OCI-LY7 (cell line): ENCODE measurements around the gene B3GALT6. TPM values are rescaled to one million over a fixed set of nuclear protein-coding genes. Genes with fewer than 3 reads are reported as not detected.

Source experiments
- BruUV-seq: library from RNA; stranded (reverse); fragments of 400-500 nt; replicated peaks from 2 replicates; lab custom pipeline; 2021; lab: Mats Ljungman, UMichigan
- CTCF ChIA-PET: fragments of 300-600 bp; sonication (Branson Sonifier 250); formaldehyde crosslinking; loops from one replicate; lab custom pipeline; 2022; ENCODE audit warnings: antibody characterized with exemption; ENCODE audit not compliant: unreplicated experiment; lab: Charles Lee
- POLR2A ChIA-PET: fragments of 300-600 bp; sonication (Branson Sonifier 250); formaldehyde crosslinking; loops from one replicate; lab custom pipeline; 2022; ENCODE audit warnings: antibody characterized with exemption; lab: Charles Lee
- DNase-seq: peaks from one replicate; pipeline ENCODE4 v3.0.0-alpha.2; 2015; ENCODE audit warnings: low spot score
- H2AFZ ChIP-seq: fragments of 200-600 bp; sonication (generic), shearing (Covaris generic); 2 replicates; pipeline ENCODE4 v1.6.1; 2014; ENCODE audit warnings: mild to moderate bottlenecking, antibody characterized with exemption, low read length, moderate library complexity
- H3K27ac ChIP-seq: fragments of 200-600 bp; sonication (generic); 2 replicates; pipeline ENCODE4 v1.5.1; 2014; ENCODE audit warnings: mixed run types, low read depth, mild to moderate bottlenecking, moderate library complexity, low read length, inconsistent platforms; ENCODE audit not compliant: poor library complexity, severe bottlenecking
- H3K36me3 ChIP-seq: fragments of 200-600 bp; sonication (generic); 2 replicates; pipeline ENCODE4 v1.6.1; 2014; ENCODE audit warnings: mild to moderate bottlenecking, antibody characterized with exemption, low read length, moderate library complexity, mixed read lengths; ENCODE audit not compliant: insufficient read depth
- H3K4me1 ChIP-seq: fragments of 200-600 bp; sonication (generic); 2 replicates; pipeline ENCODE4 v1.5.1; 2014; ENCODE audit warnings: mild to moderate bottlenecking, low read length; ENCODE audit not compliant: insufficient read depth, poor library complexity, severe bottlenecking
- H3K4me2 ChIP-seq: fragments of 200-600 bp; sonication (generic); 2 replicates; pipeline ENCODE4 v1.6.1; 2014; ENCODE audit warnings: mild to moderate bottlenecking, low read length
- H3K4me3 ChIP-seq: fragments of 200-600 bp; sonication (generic); 2 replicates; pipeline ENCODE4 v1.5.1; 2014; ENCODE audit warnings: mild to moderate bottlenecking, low read depth, low read length; ENCODE audit not compliant: poor library complexity, severe bottlenecking
- H3K79me2 ChIP-seq: fragments of 200-600 bp; sonication (generic); 2 replicates; pipeline ENCODE4 v1.6.1; 2016; ENCODE audit warnings: low read depth, mild to moderate bottlenecking, low read length, moderate library complexity, mixed read lengths; ENCODE audit not compliant: insufficient read depth
- H3K9me2 ChIP-seq: fragments of 200-600 bp; sonication (generic); 2 replicates; pipeline ENCODE4 v1.6.1; 2016; ENCODE audit warnings: mild to moderate bottlenecking, low read length, mixed read lengths; ENCODE audit not compliant: insufficient read depth
- H3K9me3 ChIP-seq: fragments of 200-600 bp; sonication (generic); 2 replicates; pipeline ENCODE4 v1.6.1; 2014; ENCODE audit warnings: mild to moderate bottlenecking, mixed run types, low read length, mixed read lengths
- H4K20me1 ChIP-seq: fragments of 200-600 bp; sonication (generic); 2 replicates; pipeline ENCODE4 v1.6.1; 2014; ENCODE audit warnings: mild to moderate bottlenecking, antibody characterized with exemption, low read length, moderate library complexity, mixed read lengths; ENCODE audit not compliant: insufficient read depth
- CTCF ChIP-seq: fragments of 200-600 bp; sonication (generic); conservative IDR thresholded peaks from 2 replicates; pipeline ENCODE4 v1.5.1; 2014; ENCODE audit warnings: mild to moderate bottlenecking, antibody characterized with exemption, low read length, moderate library complexity, mixed read lengths
- EZH2phosphoT487 ChIP-seq: fragments of 200-600 bp; sonication (generic); IDR thresholded peaks from 2 replicates; pipeline ENCODE4 v1.6.1; 2018; ENCODE audit warnings: low read depth, borderline replicate concordance, mild to moderate bottlenecking, mixed run types, antibody characterized with exemption, low read length, moderate library complexity, mixed read lengths
- intact Hi-C: fragments of 100-400 bp; cut with micrococcal nuclease; formaldehyde crosslinking; loops from one replicate; pipeline ENCODE4 v1.10.0; 2022; ENCODE audit not compliant: unreplicated experiment
- total RNA-seq, 2 experiments: library from RNA; depleted of rRNA in 1 of 2; stranded (reverse); fragments of >200 nt in 1 of 2; shearing (Covaris generic) in 1 of 2; gene quantifications; 2 replicates each; pipeline ENCODE4 v1.2.3, GENCODE V29; 2014 to 2022

Gene B3GALT6
- total RNA-seq, 2 experiments from 2014 or later: 27.1 to 36.2 TPM

GRCh38 chr1:1273512-1274298, 41.7 kb downstream of the B3GALT6 start, which contains the start of gene UBE2J2:
Gene UBE2J2 (minus strand): TSS chr1:1273854. CDS start chr1:1267992, 5,862 bp downstream.
- 0 out of 2 replicates have a peak, but pooled peaks cover 12% of the 10 kb centered on the region for H4K20me1 ChIP-seq
- peaks cover 26% of the 10 kb centered on the region for H3K4me1 ChIP-seq
- peak within 1 kb of the TSS; percentile 84 for H3K4me2 ChIP-seq
- no peaks in the 10 kb centered on the region for H3K9me3 ChIP-seq
- no TSS peak for BruUV-seq
- H3K4me3 ChIP-seq: peak within 1 kb of the TSS; percentile 94
- H2AFZ ChIP-seq: peak within 1 kb of the TSS; percentile 77; the same call in 1 of the 2 replicates
- H3K27ac ChIP-seq: peak within 1 kb of the TSS; percentile 12
- CTCF ChIA-PET: interaction anchor here (0.5 to 0.9 kb wide), 3 partner anchors 17 to 197 kb away, joined by 3 to 11 read pairs (median 8); no protein-coding TSS in a partner anchor
- H3K9me2 ChIP-seq: no peaks in the 10 kb centered on the region
- intact Hi-C loops: loop anchor here (1.0 kb wide), 1 partner anchor 157 kb away; the partner anchor contains the start of gene C1orf159
- DNase-seq: peak; percentile 94
- POLR2A ChIA-PET: interaction anchor here (0.6 to 1.4 kb wide), 4 partner anchors 13 to 376 kb away, joined by 3 to 6 read pairs (median 4); no protein-coding TSS in a partner anchor
- H3K79me2 ChIP-seq: peaks cover 39% of the 10 kb centered on the region
- TF ChIP-seq EZH2phosphoT487 (no peak), CTCF (no peak)
- peaks cover 29% of the 10 kb centered on the region for H3K36me3 ChIP-seq

- CTCF ChIA-PET: interaction anchor here (0.9 kb wide), 1 partner anchor 152 kb away, joined by 11 read pairs; no protein-coding TSS in a partner anchor
- Histone ChIP-seq H3K79me2 (peaks cover 38% of the 10 kb centered on the region), H3K9me3 (no peaks in the 10 kb centered on the region), H3K4me1 (peaks cover 26% of the 10 kb centered on the region), H3K36me3 (peaks cover 27% of the 10 kb centered on the region), H3K9me2 (no peaks in the 10 kb centered on the region), H2AFZ (peak overlapping the region; percentile 77; the same call in 1 of the 2 replicates), H3K27ac (no peak overlapping the region), H3K4me2 (peak overlapping the region; percentile 79), H3K4me3 (peak overlapping the region; percentile 94), H4K20me1 (0 out of 2 replicates have a peak, but pooled peaks cover 12% of the 10 kb centered on the region)
- intact Hi-C loops: no loop called here
- POLR2A ChIA-PET: interaction anchor here (0.6 to 1.4 kb wide), 2 partner anchors 13 to 360 kb away, joined by 3 read pairs; no protein-coding TSS in a partner anchor
- DNase-seq: no peak
- TF ChIP-seq EZH2phosphoT487 (no peak), CTCF (no peak)
- no TSS peak for BruUV-seq
Measured at GRCh38 chr1:1274299-1274930, 42.4 kb downstream of the B3GALT6 start.
